Measurements from ENCODE around the gene SPAG17.

SPAG17 gene

GRCh38 chr1:118185084-118185832, at the start of gene SPAG17:
SPAG17 (minus strand) TSS chr1:118185228; CDS start chr1:118185157, 71 bp downstream.
- no peak for DNase-seq

GRCh38 chr1:118225471-118225870, 40.4 kb upstream of the SPAG17 start:
- no peak for DNase-seq

GRCh38 chr1:118223426-118223825, 38.4 kb upstream of the SPAG17 start:
- no peak for DNase-seq

GRCh38 chr1:118219438-118219837, 34.4 kb upstream of the SPAG17 start:
- DNase-seq, result no peak

- no peak for DNase-seq
Observed at GRCh38 chr1:118217141-118217838, 32.3 kb upstream of the SPAG17 start.

- no peak for DNase-seq
Observed at GRCh38 chr1:118214866-118215265, 29.8 kb upstream of the SPAG17 start.

- no peak for DNase-seq
Observed at GRCh38 chr1:118210723-118211110, 25.7 kb upstream of the SPAG17 start.

GRCh38 chr1:118210051-118210722, 25.2 kb upstream of the SPAG17 start:
- DNase-seq, result no peak

GRCh38 chr1:118209648-118210047, 24.6 kb upstream of the SPAG17 start:
- DNase-seq, result no peak

GRCh38 chr1:118206966-118207365, 21.9 kb upstream of the SPAG17 start:
- no peak for DNase-seq

GRCh38 chr1:118204648-118205047, 19.6 kb upstream of the SPAG17 start:
- no peak for DNase-seq

- no peak for DNase-seq
Observed at GRCh38 chr1:118204105-118204504, 19.1 kb upstream of the SPAG17 start.

GRCh38 chr1:118202076-118202608, 17.1 kb upstream of the SPAG17 start:
- DNase-seq, result no peak

GRCh38 chr1:118201524-118201923, 16.5 kb upstream of the SPAG17 start:
- DNase-seq, result no peak

- DNase-seq, result no peak
Observed at GRCh38 chr1:118200836-118201235, 15.8 kb upstream of the SPAG17 start.

- DNase-seq, result no peak
Observed at GRCh38 chr1:118190561-118190960, 5.5 kb upstream of the SPAG17 start.

- no peak for DNase-seq
Observed at GRCh38 chr1:118189564-118189963, 4.5 kb upstream of the SPAG17 start.

GRCh38 chr1:118188411-118188810, 3.4 kb upstream of the SPAG17 start:
- DNase-seq, result no peak

- DNase-seq, result no peak
Observed at GRCh38 chr1:118186026-118186425, 998 bp upstream of the SPAG17 start.

- DNase-seq, result no peak
Observed at GRCh38 chr1:118184739-118185083, 317 bp downstream of the SPAG17 start.

- DNase-seq, result no peak
Observed at GRCh38 chr1:118183586-118183985, 1.4 kb downstream of the SPAG17 start.

- DNase-seq, result no peak
Observed at GRCh38 chr1:118177998-118178397, 7.0 kb downstream of the SPAG17 start.

- DNase-seq, result no peak
Observed at GRCh38 chr1:118169016-118169415, 16.0 kb downstream of the SPAG17 start.

GRCh38 chr1:118160806-118161205, 24.2 kb downstream of the SPAG17 start:
- no peak for DNase-seq
